Measurements from ENCODE around the gene EML2.
A peak's percentile ranks its signal among the peaks of the same experiment; 100 is the strongest.
"Not testable (repeated sequence)": the region's sequence is repeated elsewhere in the genome, so short reads cannot be mapped to it uniquely, and the experiment has no call there.

EML2 gene

GRCh38 chr19:45615795-45616703, 23.1 kb downstream of the EML2 start:
- TF ChIP-seq, protein P1, sequence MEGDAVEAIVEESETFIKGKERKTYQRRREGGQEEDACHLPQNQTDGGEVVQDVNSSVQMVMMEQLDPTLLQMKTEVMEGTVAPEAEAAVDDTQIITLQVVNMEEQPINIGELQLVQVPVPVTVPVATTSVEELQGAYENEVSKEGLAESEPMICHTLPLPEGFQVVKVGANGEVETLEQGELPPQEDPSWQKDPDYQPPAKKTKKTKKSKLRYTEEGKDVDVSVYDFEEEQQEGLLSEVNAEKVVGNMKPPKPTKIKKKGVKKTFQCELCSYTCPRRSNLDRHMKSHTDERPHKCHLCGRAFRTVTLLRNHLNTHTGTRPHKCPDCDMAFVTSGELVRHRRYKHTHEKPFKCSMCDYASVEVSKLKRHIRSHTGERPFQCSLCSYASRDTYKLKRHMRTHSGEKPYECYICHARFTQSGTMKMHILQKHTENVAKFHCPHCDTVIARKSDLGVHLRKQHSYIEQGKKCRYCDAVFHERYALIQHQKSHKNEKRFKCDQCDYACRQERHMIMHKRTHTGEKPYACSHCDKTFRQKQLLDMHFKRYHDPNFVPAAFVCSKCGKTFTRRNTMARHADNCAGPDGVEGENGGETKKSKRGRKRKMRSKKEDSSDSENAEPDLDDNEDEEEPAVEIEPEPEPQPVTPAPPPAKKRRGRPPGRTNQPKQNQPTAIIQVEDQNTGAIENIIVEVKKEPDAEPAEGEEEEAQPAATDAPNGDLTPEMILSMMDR (IDR thresholded peaks at IDR 0.05; ENCODE audit: insufficient read depth, low read length, missing control alignments) = no peak
- DNase-seq (ENCODE audit: low read depth, low spot score) = no peak
- ChIA-PET CTCF (interaction anchor here (1.3 to 10.0 kb wide), 4 partner anchors 8 to 176 kb away, joined by 5 to 69 read pairs (median 6); partner anchors contain the start of gene EML2), POLR2A (no interaction called here)
- no peak overlapping the region for H3K4me3 ChIP-seq (ENCODE audit: low read depth, low read length)

- DNase-seq (ENCODE audit: low read depth, low spot score) = not testable (repeated sequence)
These were observed 24.1 kb downstream of the EML2 start for GRCh38 chr19:45615056-45615455.

DNA sequence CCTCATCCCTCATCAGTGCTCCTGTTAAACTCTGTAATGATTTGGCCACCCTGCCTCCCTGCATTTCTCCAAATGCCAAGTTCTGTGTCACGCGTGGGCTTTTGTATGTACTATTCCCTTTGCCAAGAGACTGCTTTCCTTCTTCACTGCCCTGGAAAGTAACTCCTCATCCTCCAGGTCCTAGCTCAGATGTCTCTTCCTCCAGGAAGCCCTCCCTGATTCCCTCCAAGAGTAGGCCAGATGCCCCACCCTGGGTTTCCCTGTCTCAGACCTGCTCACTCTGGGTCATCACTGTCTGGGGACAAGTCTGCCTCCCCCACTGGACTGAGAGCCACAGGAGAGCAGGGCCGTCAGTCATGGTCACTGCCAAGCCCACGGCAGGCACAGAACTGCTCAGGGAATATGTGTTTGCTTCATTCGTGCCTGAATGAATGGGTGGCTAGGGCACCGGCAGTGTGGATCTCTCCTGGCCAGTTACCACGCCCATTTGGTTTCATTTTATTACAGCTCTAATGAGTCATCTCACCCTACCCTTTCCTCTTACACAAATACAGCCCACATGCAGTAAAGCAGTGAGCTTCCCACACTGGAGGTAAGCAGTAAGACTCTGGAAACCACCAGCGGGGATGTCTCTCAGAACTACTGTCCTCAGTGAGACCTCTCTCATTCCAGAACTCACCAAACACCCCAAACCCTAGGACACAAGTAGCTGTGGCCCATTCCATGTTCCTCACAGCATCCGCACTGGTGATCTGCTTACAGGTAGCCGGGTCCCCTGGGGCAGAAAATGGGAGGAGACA, 25.1 kb downstream of the EML2 start:
- TF ChIP-seq, protein P1 (IDR thresholded peaks at IDR 0.05; ENCODE audit: insufficient read depth, low read length, missing control alignments) = no peak
- CTCF ChIA-PET = interaction anchor here (1.1 to 10.0 kb wide), 6 partner anchors 9 to 79 kb away, joined by 3 to 69 read pairs (median 7); partner anchors contain the start of genes EML2, QPCTL and SNRPD2
- POLR2A ChIA-PET = interaction anchor here (0.9 to 1.3 kb wide), 4 partner anchors 13 to 28 kb away, joined by 3 to 5 read pairs (median 4); no protein-coding TSS in a partner anchor
- no peak overlapping the region for H3K4me3 ChIP-seq (ENCODE audit: low read depth, low read length)
- DNase-seq (ENCODE audit: low read depth, low spot score) = peak; percentile 74

More at GRCh38 chr19:45615056-45615455, 24.1 kb downstream of the EML2 start:
- POLR2A ChIA-PET; H3K4me3 ChIP-seq (ENCODE audit: low read depth, low read length): not testable (repeated sequence)
- CTCF ChIA-PET = interaction anchor here (1.1 to 10.0 kb wide), 3 partner anchors 8 to 78 kb away, joined by 3 to 69 read pairs (median 11); partner anchors contain the start of genes EML2, QPCTL and SNRPD2

GRCh38 chr19:45608948-45609347, 30.2 kb downstream of the EML2 start:
- ChIA-PET CTCF (interaction anchor here (1.1 to 7.7 kb wide), 4 partner anchors 8 to 43 kb away, joined by 6 to 86 read pairs (median 18); no protein-coding TSS in a partner anchor), POLR2A (no interaction called here)
- TF ChIP-seq, protein P1 (IDR thresholded peaks at IDR 0.05; ENCODE audit: insufficient read depth, low read length, missing control alignments) = no peak
- no peak for DNase-seq (ENCODE audit: low read depth, low spot score)
- no peak overlapping the region for H3K4me3 ChIP-seq (ENCODE audit: low read depth, low read length)

- ChIA-PET POLR2A (interaction anchor here (1.2 to 1.4 kb wide), 2 partner anchors 35 to 38 kb away, joined by 3 to 5 read pairs; no protein-coding TSS in a partner anchor), CTCF (interaction anchor here (1.0 to 7.7 kb wide), 17 partner anchors 9 to 113 kb away, joined by 3 to 86 read pairs (median 5); no protein-coding TSS in a partner anchor)
- no peak for DNase-seq (ENCODE audit: low read depth, low spot score)
- TF ChIP-seq, protein P1 (IDR thresholded peaks at IDR 0.05; ENCODE audit: insufficient read depth, low read length, missing control alignments) = peak; percentile 91
- H3K4me3 ChIP-seq (ENCODE audit: low read depth, low read length) = peak overlapping the region; percentile 40
These were observed 31.8 kb downstream of the EML2 start for GRCh38 chr19:45607071-45608029.

Measured in AG04449 (cell line).